ENCODE data around the gene XPOT. TPM values are rescaled to one million over a fixed set of nuclear protein-coding genes. Genes with fewer than 3 reads are reported as not detected.

XPOT gene
- total RNA-seq, 1 donor from 2014 or later, result 58.5 TPM

GRCh38 chr12:64455506-64455905, 51.3 kb downstream of the XPOT start:
- Mint-ChIP-seq H3K27me3 (ENCODE audit: low read depth) (no peaks in the 10 kb centered on the region), H3K4me1 (peaks cover 24% of the 10 kb centered on the region), H3K27ac (no peak overlapping the region), H3K9me3 (no peaks in the 10 kb centered on the region), H3K36me3 (peaks cover 2% of the 10 kb centered on the region), H3K4me3 (no peak overlapping the region)
- TF ChIP-seq CTCF (IDR thresholded peaks at IDR 0.05; ENCODE audit: unreplicated experiment), result no peak
- no peak for DNase-seq (ENCODE audit: low spot score in 2 of 2, unreplicated experiment in 2 of 2)

GRCh38 chr12:64456119-64456518, 51.9 kb downstream of the XPOT start:
- H3K9me3 Mint-ChIP-seq, result no peaks in the 10 kb centered on the region
- no peak for DNase-seq (ENCODE audit: low spot score in 2 of 2, unreplicated experiment in 2 of 2)
- no peak overlapping the region for H3K4me3 Mint-ChIP-seq
- H3K27ac Mint-ChIP-seq, result no peak overlapping the region
- H3K27me3 Mint-ChIP-seq (ENCODE audit: low read depth), result no peaks in the 10 kb centered on the region
- peaks cover 2% of the 10 kb centered on the region for H3K36me3 Mint-ChIP-seq
- peaks cover 19% of the 10 kb centered on the region for H3K4me1 Mint-ChIP-seq
- no peak for TF ChIP-seq CTCF (IDR thresholded peaks at IDR 0.05; ENCODE audit: unreplicated experiment)

- Mint-ChIP-seq H3K27me3 (ENCODE audit: low read depth) (no peaks in the 10 kb centered on the region), H3K27ac (no peak overlapping the region), H3K36me3 (peaks cover 4% of the 10 kb centered on the region), H3K9me3 (no peaks in the 10 kb centered on the region), H3K4me3 (no peak overlapping the region), H3K4me1 (peaks cover 16% of the 10 kb centered on the region)
- TF ChIP-seq CTCF (IDR thresholded peaks at IDR 0.05; ENCODE audit: unreplicated experiment), result no peak
- no peak for DNase-seq (ENCODE audit: low spot score in 2 of 2, unreplicated experiment in 2 of 2)
These were observed 52.8 kb downstream of the XPOT start for GRCh38 chr12:64457032-64457431.

- no peaks in the 10 kb centered on the region for H3K27me3 Mint-ChIP-seq (ENCODE audit: low read depth)
- no peak for DNase-seq (ENCODE audit: low spot score in 2 of 2, unreplicated experiment in 2 of 2)
- no peak overlapping the region for H3K4me3 Mint-ChIP-seq
- peaks cover 16% of the 10 kb centered on the region for H3K4me1 Mint-ChIP-seq
- H3K27ac Mint-ChIP-seq, result no peak overlapping the region
- H3K36me3 Mint-ChIP-seq, result peaks cover 6% of the 10 kb centered on the region
- no peaks in the 10 kb centered on the region for H3K9me3 Mint-ChIP-seq
- TF ChIP-seq CTCF (IDR thresholded peaks at IDR 0.05; ENCODE audit: unreplicated experiment), result no peak
These were observed 53.3 kb downstream of the XPOT start for GRCh38 chr12:64457466-64457865.

DNA sequence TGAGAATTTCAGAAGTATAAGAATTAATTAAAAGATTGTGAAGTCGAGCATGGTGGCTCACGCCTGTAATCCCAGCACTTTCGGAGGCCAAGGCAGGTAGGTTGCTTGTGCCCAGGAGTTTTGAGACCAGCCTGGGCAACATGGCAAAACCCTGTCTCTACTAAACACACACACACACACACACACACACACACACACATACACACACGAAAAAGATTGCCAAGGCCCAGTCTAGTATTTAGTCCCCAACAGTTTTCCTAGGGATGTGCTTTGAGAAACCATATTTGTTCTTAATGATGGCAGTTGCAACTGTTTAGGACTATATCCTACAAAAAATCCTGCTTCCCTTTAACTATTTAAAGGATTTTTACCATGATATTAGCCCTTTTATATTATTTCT, 53.7 kb downstream of the XPOT start:
- no peak for TF ChIP-seq CTCF (IDR thresholded peaks at IDR 0.05; ENCODE audit: unreplicated experiment)
- Mint-ChIP-seq H3K4me1 (peaks cover 13% of the 10 kb centered on the region), H3K4me3 (no peak overlapping the region), H3K27me3 (ENCODE audit: low read depth) (no peaks in the 10 kb centered on the region), H3K9me3 (no peaks in the 10 kb centered on the region), H3K36me3 (peaks cover 8% of the 10 kb centered on the region), H3K27ac (no peak overlapping the region)
- no peak for DNase-seq (ENCODE audit: low spot score in 2 of 2, unreplicated experiment in 2 of 2)

- Mint-ChIP-seq H3K36me3 (peaks cover 9% of the 10 kb centered on the region), H3K4me1 (peaks cover 5% of the 10 kb centered on the region), H3K4me3 (no peak overlapping the region), H3K27me3 (ENCODE audit: low read depth) (no peaks in the 10 kb centered on the region), H3K9me3 (no peaks in the 10 kb centered on the region), H3K27ac (peak overlapping the region; percentile 7)
- TF ChIP-seq CTCF (IDR thresholded peaks at IDR 0.05; ENCODE audit: unreplicated experiment), result no peak
- no peak for DNase-seq (ENCODE audit: low spot score in 2 of 2, unreplicated experiment in 2 of 2)
These were observed 55.3 kb downstream of the XPOT start for GRCh38 chr12:64459394-64459891.
